ENCODE measurements around the gene SLC16A12. TPM values are rescaled to one million over a fixed set of nuclear protein-coding genes. Genes with fewer than 3 reads are reported as not detected.

SLC16A12 gene
- polyA plus RNA-seq, 1 donor (not counting 4 experiments of a cell fraction or from before 2014, with no cell fraction given), result 0.10 TPM

DNA sequence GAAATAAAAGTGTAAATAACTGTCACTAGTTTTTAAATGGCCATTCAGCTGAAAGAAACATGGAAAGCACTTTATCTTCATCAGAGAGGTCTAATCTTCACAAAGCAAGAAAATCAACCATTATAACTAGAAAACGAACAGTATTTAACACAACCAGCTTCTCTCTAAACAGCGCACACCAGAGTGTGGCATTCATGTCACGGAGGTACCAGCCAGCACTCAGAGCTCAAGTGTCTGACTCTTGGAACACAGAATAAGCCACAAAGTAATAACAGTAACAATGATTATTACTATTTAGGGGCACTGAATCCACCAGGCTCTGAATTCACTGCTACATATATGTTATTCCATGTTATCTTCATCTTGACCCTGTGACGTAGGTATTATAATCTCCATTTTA lies 60.9 kb downstream of the SLC16A12 start:
- no peak overlapping the region for H2AFZ ChIP-seq (ENCODE audit: control insufficient read depth, low read length)
- H3K27ac ChIP-seq (ENCODE audit: control insufficient read depth, insufficient read depth, low read length), result no peak overlapping the region
- no peaks in the 10 kb centered on the region for H3K27me3 ChIP-seq (ENCODE audit: control insufficient read depth, extremely low read depth, insufficient read depth, low read length)
- FAIRE-seq (no peak), DNase-seq (ENCODE audit: low read depth, low spot score) (no peak)
- no peaks in the 10 kb centered on the region for H3K79me2 ChIP-seq (ENCODE audit: control insufficient read depth, insufficient read depth, low read length)
- H3K9ac ChIP-seq (ENCODE audit: control insufficient read depth, extremely low read depth, insufficient read depth, low read length), result no peak overlapping the region
- no peak overlapping the region for H3K4me2 ChIP-seq (ENCODE audit: control insufficient read depth, extremely low read depth, insufficient read depth, low read depth, low read length)
- H3K4me1 ChIP-seq (ENCODE audit: control insufficient read depth, extremely low read depth, insufficient read depth, low read length), result peaks cover 28% of the 10 kb centered on the region
- H3K9me1 ChIP-seq (ENCODE audit: control insufficient read depth, extremely low read depth, insufficient read depth, low read length), result no peaks in the 10 kb centered on the region
- H3K4me3 ChIP-seq (ENCODE audit: control insufficient read depth in 2 of 3, extremely low read depth in 1 of 3, insufficient read depth in 2 of 3, low read depth in 1 of 3, low read length in 3 of 3), result no peak overlapping the region
- TF ChIP-seq EZH2 (IDR thresholded peaks at IDR 0.05; ENCODE audit: low read length), result no peak
- TF ChIP-seq, protein P1, sequence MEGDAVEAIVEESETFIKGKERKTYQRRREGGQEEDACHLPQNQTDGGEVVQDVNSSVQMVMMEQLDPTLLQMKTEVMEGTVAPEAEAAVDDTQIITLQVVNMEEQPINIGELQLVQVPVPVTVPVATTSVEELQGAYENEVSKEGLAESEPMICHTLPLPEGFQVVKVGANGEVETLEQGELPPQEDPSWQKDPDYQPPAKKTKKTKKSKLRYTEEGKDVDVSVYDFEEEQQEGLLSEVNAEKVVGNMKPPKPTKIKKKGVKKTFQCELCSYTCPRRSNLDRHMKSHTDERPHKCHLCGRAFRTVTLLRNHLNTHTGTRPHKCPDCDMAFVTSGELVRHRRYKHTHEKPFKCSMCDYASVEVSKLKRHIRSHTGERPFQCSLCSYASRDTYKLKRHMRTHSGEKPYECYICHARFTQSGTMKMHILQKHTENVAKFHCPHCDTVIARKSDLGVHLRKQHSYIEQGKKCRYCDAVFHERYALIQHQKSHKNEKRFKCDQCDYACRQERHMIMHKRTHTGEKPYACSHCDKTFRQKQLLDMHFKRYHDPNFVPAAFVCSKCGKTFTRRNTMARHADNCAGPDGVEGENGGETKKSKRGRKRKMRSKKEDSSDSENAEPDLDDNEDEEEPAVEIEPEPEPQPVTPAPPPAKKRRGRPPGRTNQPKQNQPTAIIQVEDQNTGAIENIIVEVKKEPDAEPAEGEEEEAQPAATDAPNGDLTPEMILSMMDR (optimal IDR thresholded peaks at IDR 0.05 in 1 of 3, IDR thresholded peaks at IDR 0.05 in 1 of 3, conservative IDR thresholded peaks at IDR 0.05 in 1 of 3; ENCODE audit: extremely low read depth in 1 of 3, insufficient read depth in 2 of 3, low read length in 3 of 3), result no peak
- no peaks in the 10 kb centered on the region for H4K20me1 ChIP-seq (ENCODE audit: control insufficient read depth, extremely low read depth, insufficient read depth, low read length)
- no peaks in the 10 kb centered on the region for H3K9me3 ChIP-seq (ENCODE audit: control insufficient read depth, low read depth, low read length)
- H3K36me3 ChIP-seq (ENCODE audit: control insufficient read depth in 2 of 2, extremely low read depth in 1 of 2, insufficient read depth in 2 of 2, low read length in 2 of 2), result no peaks in the 10 kb centered on the region
- dilution Hi-C loops (cut with MboI; ENCODE audit: extremely low pct_ligation_motif_present, low sequenced_read_pairs), result no loop called here

DNA sequence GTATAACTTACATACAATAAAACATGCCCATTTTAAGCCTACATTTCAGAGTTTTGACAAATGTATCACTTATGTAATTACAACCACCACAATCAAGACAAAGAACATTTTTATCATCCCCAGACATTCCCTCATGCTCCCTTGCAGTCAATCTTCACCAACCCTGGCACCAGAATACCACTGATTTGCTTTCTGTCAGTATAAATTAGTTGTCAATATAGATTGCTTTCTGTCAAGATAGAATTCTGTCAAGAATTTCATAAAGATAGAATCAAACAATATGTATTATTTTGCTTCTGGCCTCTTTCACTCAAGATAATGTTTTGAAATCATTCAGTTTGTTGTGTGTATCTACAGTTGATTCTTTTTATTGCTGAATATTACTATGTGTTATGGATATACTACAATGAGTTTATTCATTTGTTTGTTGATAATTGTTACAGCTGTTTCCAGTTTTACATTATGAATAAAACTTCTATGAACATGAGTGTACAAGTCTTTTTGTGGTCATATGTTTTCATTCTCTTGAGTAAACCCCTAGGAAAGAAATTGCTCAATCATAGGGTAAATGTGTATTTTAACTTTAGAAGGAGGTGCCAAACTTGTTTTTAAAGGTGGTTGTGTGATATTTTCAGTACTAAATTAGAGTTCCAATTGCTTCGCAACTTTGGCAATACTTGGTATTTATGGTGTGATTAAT lies 64.1 kb downstream of the SLC16A12 start:
- no peak overlapping the region for H3K4me3 ChIP-seq (ENCODE audit: control insufficient read depth in 2 of 3, extremely low read depth in 1 of 3, insufficient read depth in 2 of 3, low read depth in 1 of 3, low read length in 3 of 3)
- no peaks in the 10 kb centered on the region for H3K79me2 ChIP-seq (ENCODE audit: control insufficient read depth, insufficient read depth, low read length)
- dilution Hi-C loops (cut with MboI; ENCODE audit: extremely low pct_ligation_motif_present, low sequenced_read_pairs), result no loop called here
- no peaks in the 10 kb centered on the region for H3K36me3 ChIP-seq (ENCODE audit: control insufficient read depth in 2 of 2, extremely low read depth in 1 of 2, insufficient read depth in 2 of 2, low read length in 2 of 2)
- H3K9me3 ChIP-seq (ENCODE audit: control insufficient read depth, low read depth, low read length), result no peaks in the 10 kb centered on the region
- FAIRE-seq, result no peak
- no peaks in the 10 kb centered on the region for H3K27me3 ChIP-seq (ENCODE audit: control insufficient read depth, extremely low read depth, insufficient read depth, low read length)
- H2AFZ ChIP-seq (ENCODE audit: control insufficient read depth, low read length), result no peak overlapping the region
- H4K20me1 ChIP-seq (ENCODE audit: control insufficient read depth, extremely low read depth, insufficient read depth, low read length), result no peaks in the 10 kb centered on the region
- no peak overlapping the region for H3K27ac ChIP-seq (ENCODE audit: control insufficient read depth, insufficient read depth, low read length)
- H3K9me1 ChIP-seq (ENCODE audit: control insufficient read depth, extremely low read depth, insufficient read depth, low read length), result no peaks in the 10 kb centered on the region
- H3K9ac ChIP-seq (ENCODE audit: control insufficient read depth, extremely low read depth, insufficient read depth, low read length), result no peak overlapping the region
- DNase-seq (ENCODE audit: low read depth, low spot score), result no peak
- H3K4me2 ChIP-seq (ENCODE audit: control insufficient read depth, extremely low read depth, insufficient read depth, low read depth, low read length), result no peak overlapping the region
- no peak for TF ChIP-seq EZH2 (IDR thresholded peaks at IDR 0.05; ENCODE audit: low read length)
- TF ChIP-seq, protein P1 (optimal IDR thresholded peaks at IDR 0.05 in 1 of 3, IDR thresholded peaks at IDR 0.05 in 1 of 3, conservative IDR thresholded peaks at IDR 0.05 in 1 of 3; ENCODE audit: extremely low read depth in 1 of 3, insufficient read depth in 2 of 3, low read length in 3 of 3), result no peak
- peaks cover 40% of the 10 kb centered on the region for H3K4me1 ChIP-seq (ENCODE audit: control insufficient read depth, extremely low read depth, insufficient read depth, low read length)

Data from keratinocyte (primary cell).